Measurements from ENCODE around the gene VGLL4.
A peak's percentile ranks its signal among the peaks of the same experiment; 100 is the strongest.

VGLL4 gene

GRCh38 chr3:11631820-11632219, 11.9 kb downstream of the VGLL4 start:
- no peak for DNase-seq (ENCODE audit: insufficient read length, low spot score)
- TF ChIP-seq POLR2A (IDR thresholded peaks at IDR 0.05; ENCODE audit: low read depth, low read length): no peak
- no peak for FAIRE-seq

- peak; percentile 83 for FAIRE-seq
- DNase-seq (ENCODE audit: insufficient read length, low spot score): no peak
Measured at GRCh38 chr3:11629716-11630115, 14.0 kb downstream of the VGLL4 start.

GRCh38 chr3:11627612-11628011, 16.1 kb downstream of the VGLL4 start:
- FAIRE-seq: no peak

More at GRCh38 chr3:11629716-11630115, 14.0 kb downstream of the VGLL4 start:
- no peak for TF ChIP-seq POLR2A (IDR thresholded peaks at IDR 0.05; ENCODE audit: low read depth, low read length)

GRCh38 chr3:11626084-11626463, 17.6 kb downstream of the VGLL4 start:
- no peak for TF ChIP-seq POLR2A (IDR thresholded peaks at IDR 0.05; ENCODE audit: low read depth, low read length)
- DNase-seq (ENCODE audit: insufficient read length, low spot score) (no peak), FAIRE-seq (peak; percentile 27)

More at GRCh38 chr3:11627612-11628011, 16.1 kb downstream of the VGLL4 start:
- TF ChIP-seq POLR2A (IDR thresholded peaks at IDR 0.05; ENCODE audit: low read depth, low read length): no peak
- no peak for DNase-seq (ENCODE audit: insufficient read length, low spot score)

GRCh38 chr3:11625376-11626083, 18.2 kb downstream of the VGLL4 start:
- DNase-seq (ENCODE audit: insufficient read length, low spot score): no peak
- no peak for TF ChIP-seq POLR2A (IDR thresholded peaks at IDR 0.05; ENCODE audit: low read depth, low read length)
- no peak for FAIRE-seq

- TF ChIP-seq POLR2A (IDR thresholded peaks at IDR 0.05; ENCODE audit: low read depth, low read length): no peak
- FAIRE-seq (no peak), DNase-seq (ENCODE audit: insufficient read length, low spot score) (no peak)
Measured at GRCh38 chr3:11624704-11625375, 18.9 kb downstream of the VGLL4 start.

GRCh38 chr3:11624161-11624560, 19.6 kb downstream of the VGLL4 start:
- no peak for DNase-seq (ENCODE audit: insufficient read length, low spot score)
- no peak for TF ChIP-seq POLR2A (IDR thresholded peaks at IDR 0.05; ENCODE audit: low read depth, low read length)
- FAIRE-seq: no peak

GRCh38 chr3:11622586-11623550, 20.8 kb downstream of the VGLL4 start:
- DNase-seq (ENCODE audit: insufficient read length, low spot score) (no peak), FAIRE-seq (no peak)
- no peak for TF ChIP-seq POLR2A (IDR thresholded peaks at IDR 0.05; ENCODE audit: low read depth, low read length)

GRCh38 chr3:11621077-11621476, 22.6 kb downstream of the VGLL4 start:
- TF ChIP-seq POLR2A (IDR thresholded peaks at IDR 0.05; ENCODE audit: low read depth, low read length): no peak
- FAIRE-seq (no peak), DNase-seq (ENCODE audit: insufficient read length, low spot score) (no peak)

- no peak for DNase-seq (ENCODE audit: insufficient read length, low spot score)
- TF ChIP-seq POLR2A (IDR thresholded peaks at IDR 0.05; ENCODE audit: low read depth, low read length): no peak
- no peak for FAIRE-seq
Measured at GRCh38 chr3:11619946-11620652, 23.6 kb downstream of the VGLL4 start.

- FAIRE-seq (no peak), DNase-seq (ENCODE audit: insufficient read length, low spot score) (no peak)
- no peak for TF ChIP-seq POLR2A (IDR thresholded peaks at IDR 0.05; ENCODE audit: low read depth, low read length)
Measured at GRCh38 chr3:11619461-11619860, 24.3 kb downstream of the VGLL4 start.

- DNase-seq (ENCODE audit: insufficient read length, low spot score): no peak
- no peak for TF ChIP-seq POLR2A (IDR thresholded peaks at IDR 0.05; ENCODE audit: low read depth, low read length)
- no peak for FAIRE-seq
Measured at GRCh38 chr3:11618904-11619303, 24.8 kb downstream of the VGLL4 start.

- DNase-seq (ENCODE audit: insufficient read length, low spot score): no peak
- FAIRE-seq: no peak
Measured at GRCh38 chr3:11616551-11616950, 27.2 kb downstream of the VGLL4 start.

More at GRCh38 chr3:11616551-11616950, 27.2 kb downstream of the VGLL4 start:
- TF ChIP-seq POLR2A (IDR thresholded peaks at IDR 0.05; ENCODE audit: low read depth, low read length): no peak
